DOHH2 (cell line): ENCODE measurements around the gene CDH2.

Experiments used
- H3F3A ChIP-seq: fragments of 200-600 bp; sonication (generic), shearing (Covaris generic); 2 replicates; pipeline ENCODE4 v1.6.0; 2016; ENCODE audit warnings: antibody characterized with exemption, mild to moderate bottlenecking; ENCODE audit not compliant: control insufficient read depth, insufficient read depth
- H3K27ac ChIP-seq: fragments of 200-600 bp; sonication (generic); 2 replicates; pipeline ENCODE4 v1.5.1; 2014; ENCODE audit warnings: low read depth, mild to moderate bottlenecking, low read length, moderate library complexity
- H3K27me3 ChIP-seq: fragments of 200-600 bp; sonication (generic); 2 replicates; pipeline ENCODE4 v1.6.1; 2014; ENCODE audit warnings: mild to moderate bottlenecking, low read length, mixed read lengths; ENCODE audit not compliant: control insufficient read depth
- H3K36me3 ChIP-seq: fragments of 200-600 bp; sonication (generic); 2 replicates; pipeline ENCODE4 v1.6.1; 2014; ENCODE audit warnings: mild to moderate bottlenecking, low read length, moderate library complexity, mixed read lengths; ENCODE audit not compliant: control insufficient read depth
- H3K4me1 ChIP-seq: fragments of 200-600 bp; sonication (generic); 2 replicates; pipeline ENCODE4 v1.6.1; 2014; ENCODE audit warnings: mild to moderate bottlenecking, low read length, mixed read lengths; ENCODE audit not compliant: control insufficient read depth
- H3K4me2 ChIP-seq: fragments of 200-600 bp; sonication (generic); 2 replicates; pipeline ENCODE4 v1.6.0; 2014; ENCODE audit warnings: mild to moderate bottlenecking, low read length, moderate library complexity
- H3K4me3 ChIP-seq: fragments of 200-600 bp; sonication (generic); 2 replicates; pipeline ENCODE4 v1.5.1; 2014; ENCODE audit warnings: mild to moderate bottlenecking, low read length, mixed read lengths
- H3K79me2 ChIP-seq: fragments of 200-600 bp; sonication (generic); 2 replicates; pipeline ENCODE4 v1.6.1; 2014; ENCODE audit warnings: mild to moderate bottlenecking, low read length, mixed read lengths; ENCODE audit not compliant: control insufficient read depth
- H3K9me2 ChIP-seq: fragments of 200-600 bp; sonication (generic); replicated peaks from 2 replicates; pipeline ENCODE4 v1.6.1; 2014; ENCODE audit warnings: mild to moderate bottlenecking, low read length, mixed read lengths; ENCODE audit not compliant: control insufficient read depth
- H3K9me3 ChIP-seq: fragments of 200-600 bp; sonication (generic); 2 replicates; pipeline ENCODE4 v1.6.1; 2014; ENCODE audit warnings: antibody characterized with exemption, low read length, mixed read lengths; ENCODE audit not compliant: control insufficient read depth, insufficient read depth
- H4K20me1 ChIP-seq: fragments of 200-600 bp; sonication (generic); 2 replicates; pipeline ENCODE4 v1.6.0; 2014; ENCODE audit warnings: low read depth, mild to moderate bottlenecking, antibody characterized with exemption, low read length, moderate library complexity; ENCODE audit not compliant: control insufficient read depth, insufficient read depth
- EZH2phosphoT487 ChIP-seq: fragments of 200-600 bp; sonication (generic); IDR thresholded peaks from 2 replicates; pipeline ENCODE4 v1.6.1; 2017; ENCODE audit warnings: borderline replicate concordance, mild to moderate bottlenecking, antibody characterized with exemption, low read length, moderate library complexity, mixed read lengths
- TF ChIP-seq, protein P1 (sequence below): fragments of 200-600 bp; sonication (generic); IDR thresholded peaks from one replicate; pipeline ENCODE4 v1.5.1; 2014; ENCODE audit warnings: antibody characterized with exemption, mild to moderate bottlenecking, low read depth, low read length; ENCODE audit not compliant: poor library complexity, severe bottlenecking

CDH2 gene

DNA sequence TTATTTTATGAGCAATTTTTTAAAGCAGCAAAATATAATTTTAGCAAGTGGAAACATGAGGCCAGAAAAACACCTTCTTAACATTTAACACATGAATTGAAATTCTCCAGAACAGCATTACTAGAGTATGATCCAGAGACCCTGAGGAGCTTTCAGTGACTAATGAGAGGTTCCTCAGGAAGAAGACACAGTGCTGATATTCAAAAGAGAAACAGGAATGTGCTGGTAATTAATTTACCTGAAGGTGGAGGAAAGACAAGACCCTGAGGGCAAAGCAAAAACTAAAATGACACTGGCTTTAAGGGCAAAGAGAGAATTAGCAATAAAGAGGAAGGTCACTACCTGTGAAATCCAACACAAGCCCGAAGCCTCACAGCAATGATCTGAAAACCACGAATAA, 97.0 kb downstream of the CDH2 start:
- Histone ChIP-seq H3K4me1 (no peaks in the 10 kb centered on the region), H3K4me2 (no peak overlapping the region), H3K27me3 (no peaks in the 10 kb centered on the region), H3F3A (no peaks in the 10 kb centered on the region), H3K9me2 (no peaks in the 10 kb centered on the region), H3K79me2 (no peaks in the 10 kb centered on the region), H3K9me3 (no peaks in the 10 kb centered on the region), H3K27ac (no peak overlapping the region), H3K4me3 (no peak overlapping the region), H3K36me3 (no peaks in the 10 kb centered on the region), H4K20me1 (no peaks in the 10 kb centered on the region)
- TF ChIP-seq, protein P1, sequence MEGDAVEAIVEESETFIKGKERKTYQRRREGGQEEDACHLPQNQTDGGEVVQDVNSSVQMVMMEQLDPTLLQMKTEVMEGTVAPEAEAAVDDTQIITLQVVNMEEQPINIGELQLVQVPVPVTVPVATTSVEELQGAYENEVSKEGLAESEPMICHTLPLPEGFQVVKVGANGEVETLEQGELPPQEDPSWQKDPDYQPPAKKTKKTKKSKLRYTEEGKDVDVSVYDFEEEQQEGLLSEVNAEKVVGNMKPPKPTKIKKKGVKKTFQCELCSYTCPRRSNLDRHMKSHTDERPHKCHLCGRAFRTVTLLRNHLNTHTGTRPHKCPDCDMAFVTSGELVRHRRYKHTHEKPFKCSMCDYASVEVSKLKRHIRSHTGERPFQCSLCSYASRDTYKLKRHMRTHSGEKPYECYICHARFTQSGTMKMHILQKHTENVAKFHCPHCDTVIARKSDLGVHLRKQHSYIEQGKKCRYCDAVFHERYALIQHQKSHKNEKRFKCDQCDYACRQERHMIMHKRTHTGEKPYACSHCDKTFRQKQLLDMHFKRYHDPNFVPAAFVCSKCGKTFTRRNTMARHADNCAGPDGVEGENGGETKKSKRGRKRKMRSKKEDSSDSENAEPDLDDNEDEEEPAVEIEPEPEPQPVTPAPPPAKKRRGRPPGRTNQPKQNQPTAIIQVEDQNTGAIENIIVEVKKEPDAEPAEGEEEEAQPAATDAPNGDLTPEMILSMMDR: no peak
- TF ChIP-seq EZH2phosphoT487: no peak

DNA sequence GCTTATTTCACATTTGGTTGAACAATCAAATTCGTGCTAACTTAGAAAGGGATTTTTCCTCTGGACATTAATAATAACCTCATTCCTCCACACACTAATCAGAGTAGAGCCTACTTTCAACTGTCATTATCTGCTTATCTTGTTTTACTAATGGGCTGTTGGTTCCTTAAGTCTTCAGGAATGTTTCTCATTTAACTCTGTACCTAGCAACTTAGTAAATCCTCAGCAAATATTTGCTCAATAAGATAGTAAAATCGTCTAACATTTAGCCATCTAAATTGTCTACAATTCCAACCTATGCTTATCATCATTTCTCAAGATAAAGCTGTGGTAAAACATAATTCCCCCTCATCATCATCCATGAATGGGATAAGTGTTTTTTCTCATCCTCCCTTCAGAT, 98.1 kb downstream of the CDH2 start:
- no peaks in the 10 kb centered on the region for H3K36me3 ChIP-seq
- no peak for TF ChIP-seq EZH2phosphoT487
- TF ChIP-seq, protein P1: no peak
- no peak overlapping the region for H3K27ac ChIP-seq
- H3K4me3 ChIP-seq: no peak overlapping the region
- no peaks in the 10 kb centered on the region for H3K4me1 ChIP-seq
- H3K9me2 ChIP-seq: no peaks in the 10 kb centered on the region
- H3F3A ChIP-seq: no peaks in the 10 kb centered on the region
- no peaks in the 10 kb centered on the region for H3K9me3 ChIP-seq
- no peak overlapping the region for H3K4me2 ChIP-seq
- no peaks in the 10 kb centered on the region for H3K79me2 ChIP-seq
- no peaks in the 10 kb centered on the region for H4K20me1 ChIP-seq
- no peaks in the 10 kb centered on the region for H3K27me3 ChIP-seq

DNA sequence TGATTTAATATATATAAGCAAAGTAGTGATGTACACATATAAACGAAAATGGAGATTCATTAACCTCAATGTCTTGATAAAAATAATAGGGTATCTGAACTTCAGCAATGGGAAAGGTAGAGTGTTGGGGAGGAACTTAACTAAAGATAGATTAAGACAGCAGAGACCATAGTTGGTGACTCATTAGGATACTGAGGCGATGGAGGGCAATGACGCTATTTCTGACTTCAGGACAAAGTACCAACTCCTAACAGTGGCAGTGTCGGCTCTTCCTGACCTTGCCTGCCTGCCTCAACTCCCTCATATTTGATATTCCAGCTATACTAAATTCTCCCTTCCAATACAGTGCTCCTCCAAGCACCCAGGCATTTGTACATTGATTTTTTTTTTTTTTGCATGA, 98.6 kb downstream of the CDH2 start:
- TF ChIP-seq EZH2phosphoT487: no peak
- TF ChIP-seq, protein P1: no peak
- Histone ChIP-seq H3K9me2 (no peaks in the 10 kb centered on the region), H3K36me3 (no peaks in the 10 kb centered on the region), H3F3A (no peaks in the 10 kb centered on the region), H3K27me3 (no peaks in the 10 kb centered on the region), H4K20me1 (no peaks in the 10 kb centered on the region), H3K4me1 (no peaks in the 10 kb centered on the region), H3K27ac (no peak overlapping the region), H3K4me2 (no peak overlapping the region), H3K79me2 (no peaks in the 10 kb centered on the region), H3K4me3 (no peak overlapping the region), H3K9me3 (no peaks in the 10 kb centered on the region)

DNA sequence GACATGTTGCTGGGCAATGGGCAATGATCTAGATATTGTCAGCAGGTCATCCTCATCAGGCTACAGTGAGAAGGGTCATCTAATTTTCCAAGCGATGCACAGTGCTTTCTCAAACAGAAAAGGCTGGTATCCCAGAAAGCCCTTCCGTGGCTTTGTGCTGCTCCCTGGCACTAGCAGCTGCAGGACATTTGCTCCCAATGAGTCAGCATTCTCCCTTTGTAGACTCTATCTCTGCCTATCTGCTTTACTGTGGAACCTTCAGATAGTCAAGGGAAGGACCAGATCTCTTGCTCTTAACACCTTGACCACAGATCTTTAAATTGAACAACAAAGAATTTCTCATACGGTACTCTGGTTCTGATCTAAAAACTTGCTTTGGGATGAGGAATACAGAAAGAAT, 101.4 kb downstream of the CDH2 start:
- Histone ChIP-seq H3K9me3 (no peaks in the 10 kb centered on the region), H3K4me3 (no peak overlapping the region), H3K9me2 (no peaks in the 10 kb centered on the region), H3K27ac (no peak overlapping the region), H4K20me1 (no peaks in the 10 kb centered on the region), H3K79me2 (no peaks in the 10 kb centered on the region), H3K27me3 (no peaks in the 10 kb centered on the region), H3K4me1 (no peaks in the 10 kb centered on the region), H3K36me3 (no peaks in the 10 kb centered on the region), H3K4me2 (no peak overlapping the region), H3F3A (no peaks in the 10 kb centered on the region)
- TF ChIP-seq, protein P1: no peak
- no peak for TF ChIP-seq EZH2phosphoT487
